Esophagus squamous epithelium (tissue), 4 donors: ENCODE measurements around the gene FAM204A.

ENCODE experiments used
- POLR2A ChIP-seq, 4 donors: fragments of 450-650 bp; IDR thresholded peaks; one replicate each; pipeline ENCODE4 v1.6.1; 2017; ENCODE audit warnings: antibody characterized with exemption in 4 of 4, mild to moderate bottlenecking in 4 of 4, moderate library complexity in 3 of 4
- TF ChIP-seq, protein P1 (sequence below), 6 experiments: fragments of 450-650 bp in 4 of 6; fragments of 200-600 bp in 2 of 6; sonication (generic) in 2 of 6; IDR thresholded peaks; one replicate each; pipeline ENCODE4 v1.5.1; 2016 to 2019; ENCODE audit warnings: antibody characterized with exemption in 6 of 6, mild to moderate bottlenecking in 4 of 6, moderate library complexity in 4 of 6

DNA sequence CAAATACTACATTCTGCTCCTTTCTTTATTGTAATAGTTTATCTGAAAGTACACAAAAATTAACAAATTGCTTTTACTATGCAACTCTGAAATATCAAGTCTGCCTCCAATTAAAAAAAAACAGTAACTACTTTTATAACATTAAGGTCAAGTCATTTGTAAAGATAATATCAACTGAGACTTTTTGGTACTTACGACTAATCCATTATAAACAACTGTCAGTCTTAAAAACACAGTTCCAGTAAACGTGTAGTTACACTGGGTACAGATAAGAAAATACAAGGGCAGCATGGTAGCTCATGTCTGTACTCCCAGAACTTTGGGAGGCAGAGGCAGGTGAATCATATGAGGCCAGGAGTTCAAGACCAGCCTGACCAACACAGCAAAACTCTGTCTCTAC is 32.2 kb downstream of the FAM204A start:
- TF ChIP-seq, protein P1, sequence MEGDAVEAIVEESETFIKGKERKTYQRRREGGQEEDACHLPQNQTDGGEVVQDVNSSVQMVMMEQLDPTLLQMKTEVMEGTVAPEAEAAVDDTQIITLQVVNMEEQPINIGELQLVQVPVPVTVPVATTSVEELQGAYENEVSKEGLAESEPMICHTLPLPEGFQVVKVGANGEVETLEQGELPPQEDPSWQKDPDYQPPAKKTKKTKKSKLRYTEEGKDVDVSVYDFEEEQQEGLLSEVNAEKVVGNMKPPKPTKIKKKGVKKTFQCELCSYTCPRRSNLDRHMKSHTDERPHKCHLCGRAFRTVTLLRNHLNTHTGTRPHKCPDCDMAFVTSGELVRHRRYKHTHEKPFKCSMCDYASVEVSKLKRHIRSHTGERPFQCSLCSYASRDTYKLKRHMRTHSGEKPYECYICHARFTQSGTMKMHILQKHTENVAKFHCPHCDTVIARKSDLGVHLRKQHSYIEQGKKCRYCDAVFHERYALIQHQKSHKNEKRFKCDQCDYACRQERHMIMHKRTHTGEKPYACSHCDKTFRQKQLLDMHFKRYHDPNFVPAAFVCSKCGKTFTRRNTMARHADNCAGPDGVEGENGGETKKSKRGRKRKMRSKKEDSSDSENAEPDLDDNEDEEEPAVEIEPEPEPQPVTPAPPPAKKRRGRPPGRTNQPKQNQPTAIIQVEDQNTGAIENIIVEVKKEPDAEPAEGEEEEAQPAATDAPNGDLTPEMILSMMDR (IDR thresholded peaks at IDR 0.05): no peak
- no peak for TF ChIP-seq POLR2A (IDR thresholded peaks at IDR 0.05)
